Endothelial cell of umbilical vein (primary cell): ENCODE measurements around the gene L3MBTL2. TPM values are rescaled to one million over a fixed set of nuclear protein-coding genes. Genes with fewer than 3 reads are reported as not detected.

Experiments used
- BruUV-seq: library from RNA; stranded (reverse); fragments of 400-500 nt; replicated peaks from 2 replicates; lab custom pipeline; 2021; lab: Mats Ljungman, UMichigan
- CTCF ChIA-PET: fragments of 300-600, 350-600 bp; sonication (Branson Sonifier 250); formaldehyde crosslinking; loops from one replicate; lab custom pipeline; 2021; ENCODE audit warnings: antibody characterized with exemption, inconsistent platforms; lab: Charles Lee
- POLR2A ChIA-PET: fragments of 300-600, 350-600 bp; sonication (Branson Sonifier 250); formaldehyde crosslinking; loops from one replicate; lab custom pipeline; 2021; ENCODE audit warnings: antibody characterized with exemption, inconsistent platforms; lab: Charles Lee
- DNase-seq: peaks from one replicate; pipeline ENCODE4 v3.0.0-alpha.2; 2011; ENCODE audit warnings: low read depth, low spot score
- FAIRE-seq: peaks from 2 replicates; lab custom pipeline; 2011; peaks lifted over from hg19 to GRCh38; lab: Jason Lieb, UNC
- H2AFZ ChIP-seq: 2 replicates; pipeline ENCODE4 v1.6.0; 2012; ENCODE audit warnings: low read depth, low read length, control low read depth, inconsistent platforms
- H3K27ac ChIP-seq: 2 replicates; pipeline ENCODE4 v1.5.1; 2011; ENCODE audit warnings: low read depth, mild to moderate bottlenecking, control low read depth, low read length, moderate library complexity; ENCODE audit not compliant: insufficient read depth
- H3K27me3 ChIP-seq, 2 experiments: 2 replicates each; pipeline versions ENCODE4 v1.6.0 to v1.6.1; 2011; ENCODE audit warnings: low read length in 2 of 2, mixed read lengths in 1 of 2; ENCODE audit not compliant: control insufficient read depth in 2 of 2, insufficient read depth in 2 of 2
- H3K36me3 ChIP-seq, 2 experiments: 2 replicates in 1 of 2; 3 replicates in 1 of 2; pipeline ENCODE4 v1.5.1; 2011; ENCODE audit warnings: low read length in 2 of 2, mild to moderate bottlenecking in 1 of 2, moderate library complexity in 1 of 2; ENCODE audit not compliant: control insufficient read depth in 2 of 2, insufficient read depth in 2 of 2; ENCODE audit errors: extremely low read depth in 1 of 2
- H3K4me1 ChIP-seq: 3 replicates; pipeline ENCODE4 v1.5.1; 2011; ENCODE audit warnings: mild to moderate bottlenecking, low read length; ENCODE audit not compliant: control insufficient read depth, insufficient read depth; ENCODE audit errors: extremely low read depth
- H3K4me2 ChIP-seq: 2 replicates; pipeline ENCODE4 v1.6.1; 2011; ENCODE audit warnings: low read length, control low read depth, mixed read lengths; ENCODE audit not compliant: insufficient read depth
- H3K4me3 ChIP-seq, 3 experiments: fragments of 200-600 bp in 1 of 3; sonication (generic), shearing (Covaris generic) in 1 of 3; replicated peaks in 1 of 3; 2 replicates each; pipeline ENCODE4 v1.5.1; 2011 to 2016; ENCODE audit warnings: control low read depth in 3 of 3, low read length in 3 of 3, mild to moderate bottlenecking in 2 of 3, inconsistent platforms in 1 of 3, low read depth in 1 of 3, moderate library complexity in 1 of 3; ENCODE audit not compliant: insufficient read depth in 1 of 3
- H3K79me2 ChIP-seq: 2 replicates; pipeline ENCODE4 v1.6.0; 2012; ENCODE audit warnings: low read length, inconsistent platforms; ENCODE audit not compliant: control insufficient read depth, insufficient read depth
- H3K9ac ChIP-seq: replicated peaks from 2 replicates; pipeline ENCODE3; 2011; ENCODE audit warnings: low read length, control low read depth; ENCODE audit not compliant: insufficient read depth; ENCODE audit errors: extremely low read depth
- H3K9me1 ChIP-seq: replicated peaks from 3 replicates; pipeline ENCODE4 v1.6.0; 2011; ENCODE audit warnings: mild to moderate bottlenecking, low read length; ENCODE audit not compliant: control insufficient read depth, insufficient read depth; ENCODE audit errors: extremely low read depth
- H3K9me3 ChIP-seq: replicated peaks from 2 replicates; pipeline ENCODE4 v1.5.1; 2012; ENCODE audit warnings: low read length, inconsistent platforms; ENCODE audit not compliant: control insufficient read depth, insufficient read depth
- H4K20me1 ChIP-seq: replicated peaks from 2 replicates; pipeline ENCODE3; 2011; ENCODE audit warnings: mild to moderate bottlenecking, low read length; ENCODE audit not compliant: control insufficient read depth, insufficient read depth; ENCODE audit errors: extremely low read depth
- EZH2 ChIP-seq: IDR thresholded peaks from 2 replicates; pipeline ENCODE4 v1.6.1; 2012; ENCODE audit warnings: borderline replicate concordance, low read depth, mild to moderate bottlenecking, moderate library complexity, low read length, inconsistent platforms; ENCODE audit not compliant: severe bottlenecking
- FOS ChIP-seq: IDR thresholded peaks from 2 replicates; pipeline ENCODE4 v1.6.1; 2011; ENCODE audit warnings: mild to moderate bottlenecking, low read length, moderate library complexity, borderline replicate concordance; ENCODE audit not compliant: insufficient read depth
- GATA2 ChIP-seq: IDR thresholded peaks from 2 replicates; pipeline ENCODE4 v1.7.0; 2011; ENCODE audit warnings: low read depth, mild to moderate bottlenecking, moderate library complexity, mixed read lengths, low read length; ENCODE audit not compliant: insufficient read length, insufficient read depth
- POLR2A ChIP-seq: IDR thresholded peaks from 2 replicates; pipeline ENCODE4 v1.6.1; 2012; ENCODE audit warnings: low read depth, mild to moderate bottlenecking, control low read depth, low read length
- dilution Hi-C: fragments of 300-500 bp; cut with MboI; formaldehyde crosslinking; loops from one replicate; pipeline ENCODE4 v1.15.0; 2019; ENCODE audit warnings: low sequenced_read_pairs; ENCODE audit not compliant: extremely low pct_ligation_motif_present
- intact Hi-C: fragments of 100-400 bp; cut with micrococcal nuclease; formaldehyde crosslinking; loops from one replicate; pipeline ENCODE4 v1.10.0; 2022
- polyA plus RNA-seq, 4 experiments: library from polyadenylated mRNA; depleted of rRNA in 3 of 4; stranded (reverse) in 3 of 4; unstranded in 1 of 4; fragments of >200 nt; gene quantifications; 2 replicates each; pipeline versions ENCODE4 v1.2.1 to v1.2.3, GENCODE V29; 2011 to 2012; ENCODE audit warnings: missing spikeins in 1 of 4
- total RNA-seq: library from RNA; stranded (reverse); gene quantifications from 2 replicates; pipeline ENCODE4 v1.2.3, GENCODE V29; 2021
- TF ChIP-seq, protein P1 (sequence below), 2 donors: IDR thresholded peaks; 1 replicate in 1 of 2; 2 replicates in 1 of 2; pipeline ENCODE4 v1.5.1; 2011; ENCODE audit warnings: low read length in 2 of 2, mild to moderate bottlenecking in 2 of 2, moderate library complexity in 2 of 2, control low read depth in 1 of 2, inconsistent platforms in 1 of 2, low read depth in 1 of 2; ENCODE audit not compliant: insufficient read depth in 1 of 2; ENCODE audit errors: extremely low read depth in 1 of 2
- TF ChIP-seq, protein P2 (sequence below): IDR thresholded peaks from 2 replicates; pipeline ENCODE4 v1.6.1; 2011; ENCODE audit not compliant: insufficient read depth, insufficient read length

The L3MBTL2 gene
- total and polyA plus RNA-seq, 2 donors (not counting 3 experiments of a cell fraction or from before 2014, with no cell fraction given) = 28.2 to 34.9 TPM

DNA sequence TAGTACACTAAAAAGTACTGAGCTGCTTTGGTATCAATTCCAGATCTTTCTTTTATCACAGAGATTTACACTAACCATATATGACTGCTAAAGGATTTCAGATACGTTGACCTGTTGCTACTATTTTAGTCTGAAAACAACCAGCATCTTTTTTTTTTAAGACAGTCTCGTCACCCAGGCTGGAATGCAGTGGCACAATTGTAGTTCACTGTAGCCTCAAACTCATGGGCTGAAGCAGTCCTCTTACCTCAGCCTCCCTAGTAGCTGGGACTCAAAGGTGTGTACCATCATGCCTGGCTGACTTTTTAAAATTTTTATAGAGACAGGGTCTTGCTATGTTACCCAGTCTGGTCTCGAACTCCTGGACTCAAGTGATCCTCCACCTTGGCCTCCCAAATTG is 24.2 kb upstream of the L3MBTL2 start:
- no peaks in the 10 kb centered on the region for H3K27me3 ChIP-seq
- TF ChIP-seq POLR2A (no peak), GATA2 (no peak), EZH2 (no peak), FOS (no peak)
- TF ChIP-seq, protein P1, sequence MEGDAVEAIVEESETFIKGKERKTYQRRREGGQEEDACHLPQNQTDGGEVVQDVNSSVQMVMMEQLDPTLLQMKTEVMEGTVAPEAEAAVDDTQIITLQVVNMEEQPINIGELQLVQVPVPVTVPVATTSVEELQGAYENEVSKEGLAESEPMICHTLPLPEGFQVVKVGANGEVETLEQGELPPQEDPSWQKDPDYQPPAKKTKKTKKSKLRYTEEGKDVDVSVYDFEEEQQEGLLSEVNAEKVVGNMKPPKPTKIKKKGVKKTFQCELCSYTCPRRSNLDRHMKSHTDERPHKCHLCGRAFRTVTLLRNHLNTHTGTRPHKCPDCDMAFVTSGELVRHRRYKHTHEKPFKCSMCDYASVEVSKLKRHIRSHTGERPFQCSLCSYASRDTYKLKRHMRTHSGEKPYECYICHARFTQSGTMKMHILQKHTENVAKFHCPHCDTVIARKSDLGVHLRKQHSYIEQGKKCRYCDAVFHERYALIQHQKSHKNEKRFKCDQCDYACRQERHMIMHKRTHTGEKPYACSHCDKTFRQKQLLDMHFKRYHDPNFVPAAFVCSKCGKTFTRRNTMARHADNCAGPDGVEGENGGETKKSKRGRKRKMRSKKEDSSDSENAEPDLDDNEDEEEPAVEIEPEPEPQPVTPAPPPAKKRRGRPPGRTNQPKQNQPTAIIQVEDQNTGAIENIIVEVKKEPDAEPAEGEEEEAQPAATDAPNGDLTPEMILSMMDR (IDR thresholded peaks at IDR 0.05; ENCODE audit: extremely low read depth in 1 of 2, insufficient read depth in 1 of 2, low read depth in 1 of 2, low read length in 2 of 2) = no peak
- TF ChIP-seq, protein P2, sequence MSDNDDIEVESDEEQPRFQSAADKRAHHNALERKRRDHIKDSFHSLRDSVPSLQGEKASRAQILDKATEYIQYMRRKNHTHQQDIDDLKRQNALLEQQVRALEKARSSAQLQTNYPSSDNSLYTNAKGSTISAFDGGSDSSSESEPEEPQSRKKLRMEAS = no peak
- peak overlapping the region; percentile 83 for H3K27ac ChIP-seq
- dilution Hi-C loops = no loop called here
- intact Hi-C loops = loop anchor here (1.0 to 5.0 kb wide), 4 partner anchors 16 to 229 kb away; partner anchors contain the start of genes RANGAP1 and RBX1
- H3K79me2 ChIP-seq = no peaks in the 10 kb centered on the region
- BruUV-seq = no TSS peak
- ChIA-PET CTCF (interaction anchor here (0.9 to 2.7 kb wide), 6 partner anchors 8 to 258 kb away, joined by 3 to 13 read pairs (median 4); no protein-coding TSS in a partner anchor), POLR2A (interaction anchor here (0.6 kb wide), 1 partner anchor 15 kb away, joined by 4 read pairs; no protein-coding TSS in a partner anchor)
- FAIRE-seq (no peak), DNase-seq (no peak)
- H4K20me1 ChIP-seq = no peaks in the 10 kb centered on the region
- no peaks in the 10 kb centered on the region for H3K9me3 ChIP-seq
- H3K9ac ChIP-seq = no peak overlapping the region
- H3K36me3 ChIP-seq = peaks cover 4 to 26% of the 10 kb centered on the region in 2 experiments
- no peaks in the 10 kb centered on the region for H3K9me1 ChIP-seq
- H3K4me1 ChIP-seq = peaks cover 40% of the 10 kb centered on the region
- no peak overlapping the region for H2AFZ ChIP-seq
- no peak overlapping the region for H3K4me3 ChIP-seq
- no peak overlapping the region for H3K4me2 ChIP-seq
